ENCODE results near the gene DAZAP1. TPM values are rescaled to one million over a fixed set of nuclear protein-coding genes. Genes with fewer than 3 reads are reported as not detected.

The DAZAP1 gene
- total and polyA plus RNA-seq, 2 experiments from 2014 or later, result 35.8 to 46.8 TPM

DNA sequence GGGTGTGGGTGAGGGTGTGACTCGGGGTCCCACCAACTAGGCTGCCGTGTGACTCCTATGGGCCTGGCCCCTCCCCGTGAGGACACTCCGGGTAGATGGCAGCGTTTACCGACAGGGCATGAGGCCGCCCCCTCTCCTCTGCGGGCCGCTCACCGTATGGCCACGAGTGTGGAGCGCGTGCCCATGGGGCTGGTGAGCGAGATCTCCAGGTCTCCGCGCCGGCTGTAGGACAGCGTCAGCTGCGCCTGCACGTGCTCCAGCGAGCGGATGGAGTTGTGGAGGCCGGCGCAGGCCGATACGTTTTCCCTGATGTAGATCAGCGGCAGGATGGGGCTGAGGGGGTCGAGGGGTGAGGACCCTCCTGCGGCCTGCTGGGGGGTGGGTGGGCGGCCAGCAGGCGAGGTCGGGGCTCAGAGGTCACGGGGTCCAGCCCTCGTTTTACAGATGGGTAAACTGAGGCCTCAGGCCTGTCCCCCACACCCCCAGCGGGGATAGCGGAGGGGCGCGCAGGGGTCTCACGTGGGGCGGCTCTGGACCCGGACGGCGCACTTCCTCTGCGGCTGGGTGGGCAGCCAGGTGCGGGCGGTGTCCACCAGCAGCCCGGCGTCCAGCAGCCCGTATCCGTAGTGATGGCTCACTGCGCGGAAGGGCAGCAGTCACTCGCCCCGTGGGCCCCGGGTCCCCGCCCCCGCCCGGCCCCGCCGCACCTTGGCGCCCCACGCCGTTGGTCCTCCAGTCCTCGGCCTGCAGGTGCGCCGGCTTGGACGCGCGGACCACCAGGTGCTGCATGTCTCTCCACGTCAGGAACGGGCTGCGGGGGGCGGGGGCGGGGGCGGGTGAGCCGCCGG is 76.0 kb downstream of the DAZAP1 start:
- Histone ChIP-seq H3K36me3 (replicated peaks; ENCODE audit: insufficient read depth, low read depth) (no peaks in the 10 kb centered on the region), H3K79me2 (peaks cover 6% of the 10 kb centered on the region), H3K4me2 (no peak overlapping the region), H3K9me3 (ENCODE audit: low read depth) (no peaks in the 10 kb centered on the region), H3K9me2 (replicated peaks; ENCODE audit: insufficient read depth) (no peaks in the 10 kb centered on the region), H4K20me1 (ENCODE audit: insufficient read depth, poor library complexity, severe bottlenecking) (no peaks in the 10 kb centered on the region), H3K27ac (no peak overlapping the region), H3K4me1 (ENCODE audit: insufficient read depth) (peaks cover under 1% of the 10 kb centered on the region), H3K27me3 (no peaks in the 10 kb centered on the region), H3K4me3 (no peak overlapping the region), H2AFZ (no peak overlapping the region)
- DNase-seq (ENCODE audit: low spot score), result no peak
- TF ChIP-seq, protein P1, sequence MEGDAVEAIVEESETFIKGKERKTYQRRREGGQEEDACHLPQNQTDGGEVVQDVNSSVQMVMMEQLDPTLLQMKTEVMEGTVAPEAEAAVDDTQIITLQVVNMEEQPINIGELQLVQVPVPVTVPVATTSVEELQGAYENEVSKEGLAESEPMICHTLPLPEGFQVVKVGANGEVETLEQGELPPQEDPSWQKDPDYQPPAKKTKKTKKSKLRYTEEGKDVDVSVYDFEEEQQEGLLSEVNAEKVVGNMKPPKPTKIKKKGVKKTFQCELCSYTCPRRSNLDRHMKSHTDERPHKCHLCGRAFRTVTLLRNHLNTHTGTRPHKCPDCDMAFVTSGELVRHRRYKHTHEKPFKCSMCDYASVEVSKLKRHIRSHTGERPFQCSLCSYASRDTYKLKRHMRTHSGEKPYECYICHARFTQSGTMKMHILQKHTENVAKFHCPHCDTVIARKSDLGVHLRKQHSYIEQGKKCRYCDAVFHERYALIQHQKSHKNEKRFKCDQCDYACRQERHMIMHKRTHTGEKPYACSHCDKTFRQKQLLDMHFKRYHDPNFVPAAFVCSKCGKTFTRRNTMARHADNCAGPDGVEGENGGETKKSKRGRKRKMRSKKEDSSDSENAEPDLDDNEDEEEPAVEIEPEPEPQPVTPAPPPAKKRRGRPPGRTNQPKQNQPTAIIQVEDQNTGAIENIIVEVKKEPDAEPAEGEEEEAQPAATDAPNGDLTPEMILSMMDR (IDR thresholded peaks at IDR 0.05; ENCODE audit: poor library complexity), result no peak
- no peak for TF ChIP-seq EZH2phosphoT487 (IDR thresholded peaks at IDR 0.05; ENCODE audit: low read depth, severe bottlenecking, unreplicated experiment)
- no peak for TF ChIP-seq EZH2 (IDR thresholded peaks at IDR 0.05; ENCODE audit: borderline replicate concordance)
- WGBS (ENCODE audit: low lambda C conversion rate, missing lambda C conversion rate), result 96% methylated on average over 28 of the region's 77 CpGs

DNA sequence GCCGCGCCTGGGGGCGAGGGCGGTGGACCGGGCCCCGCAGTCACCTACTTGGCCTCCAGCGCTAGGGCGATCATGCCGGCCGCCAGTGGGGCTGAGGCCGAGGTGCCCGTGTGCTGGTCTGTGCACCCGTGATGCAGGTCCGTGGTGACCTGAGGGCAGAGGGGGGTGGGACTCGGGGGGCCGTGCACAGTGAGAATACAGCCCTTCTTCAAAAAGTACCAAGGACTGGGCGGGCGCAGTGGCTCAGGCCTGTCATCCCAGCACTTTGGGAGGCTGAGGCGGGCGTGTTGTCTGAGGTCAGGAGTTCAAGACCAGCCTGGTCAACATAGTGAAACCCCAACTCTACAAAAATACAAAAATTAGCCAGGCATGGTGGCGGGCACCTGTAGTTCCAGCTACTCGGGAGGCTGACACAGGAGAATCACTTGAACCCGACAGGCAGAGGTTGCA is 76.6 kb downstream of the DAZAP1 start:
- Histone ChIP-seq H3K9me3 (ENCODE audit: low read depth) (no peaks in the 10 kb centered on the region), H3K9me2 (replicated peaks; ENCODE audit: insufficient read depth) (no peaks in the 10 kb centered on the region), H3K4me1 (ENCODE audit: insufficient read depth) (no peaks in the 10 kb centered on the region), H3K4me3 (no peak overlapping the region), H3K79me2 (no peaks in the 10 kb centered on the region), H2AFZ (no peak overlapping the region), H3K36me3 (replicated peaks; ENCODE audit: insufficient read depth, low read depth) (no peaks in the 10 kb centered on the region), H3K4me2 (no peak overlapping the region), H4K20me1 (ENCODE audit: insufficient read depth, poor library complexity, severe bottlenecking) (no peaks in the 10 kb centered on the region), H3K27me3 (no peaks in the 10 kb centered on the region), H3K27ac (no peak overlapping the region)
- no peak for DNase-seq (ENCODE audit: low spot score)
- 100% methylated on average over 8 of the region's 23 CpGs for WGBS (ENCODE audit: low lambda C conversion rate, missing lambda C conversion rate)
- TF ChIP-seq EZH2 (IDR thresholded peaks at IDR 0.05; ENCODE audit: borderline replicate concordance) (no peak), EZH2phosphoT487 (IDR thresholded peaks at IDR 0.05; ENCODE audit: low read depth, severe bottlenecking, unreplicated experiment) (no peak)
- TF ChIP-seq, protein P1 (IDR thresholded peaks at IDR 0.05; ENCODE audit: poor library complexity), result no peak

Other genes with a start within 250 kb of the DAZAP1 start
- gene SBNO2, start 233.3 kb upstream of the DAZAP1 start, total RNA-seq, result 15.2 and 15.6 TPM in 2 replicates
- 12.7 and 16.2 TPM in 2 replicates for gene SBNO2, start 233.3 kb upstream of the DAZAP1 start, polyA plus RNA-seq
- gene STK11, start 201.8 kb upstream of the DAZAP1 start, total RNA-seq, result 48.9 and 53.3 TPM in 2 replicates
- 73.8 and 76.6 TPM in 2 replicates for gene STK11, start 201.8 kb upstream of the DAZAP1 start, polyA plus RNA-seq
- 1.1 and 4.2 TPM in 2 replicates for gene CBARP, start 169.6 kb upstream of the DAZAP1 start, total RNA-seq
- gene CBARP, start 169.6 kb upstream of the DAZAP1 start, polyA plus RNA-seq, result 7.1 and 10.7 TPM in 2 replicates
- gene ATP5F1D, start 165.8 kb upstream of the DAZAP1 start, total RNA-seq, result 54.0 and 64.1 TPM in 2 replicates
- 291 and 297 TPM in 2 replicates for gene ATP5F1D, start 165.8 kb upstream of the DAZAP1 start, polyA plus RNA-seq
- 28.7 and 30.1 TPM in 2 replicates for gene MIDN, start 159.0 kb upstream of the DAZAP1 start, total RNA-seq
- gene MIDN, start 159.0 kb upstream of the DAZAP1 start, polyA plus RNA-seq, result 94.6 and 98.4 TPM in 2 replicates
- 212 and 361 TPM in 2 replicates for gene CIRBP, start 138.3 kb upstream of the DAZAP1 start, total RNA-seq
- gene CIRBP, start 138.3 kb upstream of the DAZAP1 start, polyA plus RNA-seq, result 202 and 261 TPM in 2 replicates
- gene FAM174C, start 132.1 kb upstream of the DAZAP1 start, total RNA-seq, result 25.5 TPM in 2 replicates
- 79.9 and 89.5 TPM in 2 replicates for gene FAM174C, start 132.1 kb upstream of the DAZAP1 start, polyA plus RNA-seq
- 11.0 and 14.2 TPM in 2 replicates for gene EFNA2, start 121.7 kb upstream of the DAZAP1 start, total RNA-seq
- gene EFNA2, start 121.7 kb upstream of the DAZAP1 start, polyA plus RNA-seq, result 1.3 and 1.8 TPM in 2 replicates
- 81.6 and 130 TPM in 2 replicates for gene NDUFS7, start 23.7 kb upstream of the DAZAP1 start, total RNA-seq
- gene NDUFS7, start 23.7 kb upstream of the DAZAP1 start, polyA plus RNA-seq, result 270 and 276 TPM in 2 replicates
- gene GAMT, start 6.0 kb upstream of the DAZAP1 start, total RNA-seq, result 121 and 122 TPM in 2 replicates
- gene GAMT, start 6.0 kb upstream of the DAZAP1 start, polyA plus RNA-seq, result 148 and 170 TPM in 2 replicates
- 1,556 and 1,885 TPM in 2 replicates for gene RPS15, start 30.8 kb downstream of the DAZAP1 start, total RNA-seq
- gene RPS15, start 30.8 kb downstream of the DAZAP1 start, polyA plus RNA-seq, result 938 and 950 TPM in 2 replicates
- 0.24 and 1.2 TPM in 2 replicates for gene APC2, start 42.5 kb downstream of the DAZAP1 start, total RNA-seq
- gene APC2, start 42.5 kb downstream of the DAZAP1 start, polyA plus RNA-seq, result 0.36 and 0.40 TPM in 2 replicates
- 36.3 and 36.4 TPM in 2 replicates for gene C19orf25, start 71.6 kb downstream of the DAZAP1 start, total RNA-seq
- 43.6 and 65.0 TPM in 2 replicates for gene C19orf25, start 71.6 kb downstream of the DAZAP1 start, polyA plus RNA-seq
- gene PCSK4, start 82.8 kb downstream of the DAZAP1 start, total RNA-seq, result 2.8 and 7.7 TPM in 2 replicates
- 9.6 and 16.2 TPM in 2 replicates for gene PCSK4, start 82.8 kb downstream of the DAZAP1 start, polyA plus RNA-seq
- 80.8 and 88.9 TPM in 2 replicates for gene REEP6, start 83.6 kb downstream of the DAZAP1 start, total RNA-seq
- 179 and 218 TPM in 2 replicates for gene REEP6, start 83.6 kb downstream of the DAZAP1 start, polyA plus RNA-seq
- gene ADAMTSL5, start 105.4 kb downstream of the DAZAP1 start, total RNA-seq, result 8.3 and 11.2 TPM in 2 replicates
- gene ADAMTSL5, start 105.4 kb downstream of the DAZAP1 start, polyA plus RNA-seq, result 33.6 and 45.5 TPM in 2 replicates
- gene PLK5, start 116.5 kb downstream of the DAZAP1 start, total RNA-seq, result not detected in 2 replicates
- 0.12 and 0.53 TPM in 2 replicates for gene PLK5, start 116.5 kb downstream of the DAZAP1 start, polyA plus RNA-seq
- gene MEX3D, start 160.7 kb downstream of the DAZAP1 start, total RNA-seq, result 38.7 and 45.6 TPM in 2 replicates
- gene MEX3D, start 160.7 kb downstream of the DAZAP1 start, polyA plus RNA-seq, result 6.2 and 6.6 TPM in 2 replicates
- 84.2 and 84.5 TPM in 2 replicates for gene MBD3, start 185.3 kb downstream of the DAZAP1 start, total RNA-seq
- gene MBD3, start 185.3 kb downstream of the DAZAP1 start, polyA plus RNA-seq, result 56.3 and 66.6 TPM in 2 replicates
- 56.6 and 57.6 TPM in 2 replicates for gene UQCR11, start 197.9 kb downstream of the DAZAP1 start, total RNA-seq
- 672 and 684 TPM in 2 replicates for gene UQCR11, start 197.9 kb downstream of the DAZAP1 start, polyA plus RNA-seq
- gene TCF3, start 245.0 kb downstream of the DAZAP1 start, total RNA-seq, result 67.9 and 76.7 TPM in 2 replicates
- 93.7 and 125 TPM in 2 replicates for gene TCF3, start 245.0 kb downstream of the DAZAP1 start, polyA plus RNA-seq

All from hepatocyte (in vitro differentiated cells).